Measurements from ENCODE around the gene MARCHF11. TPM values are rescaled to one million over a fixed set of nuclear protein-coding genes. Genes with fewer than 3 reads are reported as not detected.

MARCHF11 gene
- total and polyA plus RNA-seq, 2 experiments from 2014 or later: not detected

- no peak for DNase-seq
- H3K4me1 ChIP-seq (ENCODE audit: insufficient read depth): peaks cover 3% of the 10 kb centered on the region; the same call in 1 of the 2 replicates
- 30 to 38% methylated on average over 1 of the region's 1 CpG for WGBS, 2 experiments (ENCODE audit: low coverage in 1 of 2, low lambda C conversion rate in 2 of 2, missing lambda C conversion rate in 2 of 2)
- H3K9me3 ChIP-seq (ENCODE audit: low read depth): no peaks in the 10 kb centered on the region
- H3K36me3 ChIP-seq (ENCODE audit: low read depth): no peaks in the 10 kb centered on the region
- no peak overlapping the region for H2AFZ ChIP-seq
- no peak for TF ChIP-seq EZH2phosphoT487 (IDR thresholded peaks at IDR 0.05; ENCODE audit: insufficient read depth, low read depth)
- no peak for TF ChIP-seq EZH2 (IDR thresholded peaks at IDR 0.05; ENCODE audit: insufficient read depth, poor library complexity, severe bottlenecking)
- no peaks in the 10 kb centered on the region for H3K27me3 ChIP-seq (replicated peaks; ENCODE audit: insufficient read depth)
- H3K4me2 ChIP-seq (ENCODE audit: unreplicated experiment): no peak overlapping the region
- H3K27ac ChIP-seq: no peak overlapping the region
- H3K9me2 ChIP-seq (ENCODE audit: insufficient read depth): no peaks in the 10 kb centered on the region
- no peaks in the 10 kb centered on the region for H3K79me2 ChIP-seq (ENCODE audit: insufficient read depth)
- H3K9ac ChIP-seq: no peak overlapping the region
- in situ Hi-C loops (cut with MboI): no loop called here
- H3F3A ChIP-seq (ENCODE audit: insufficient read depth): no peaks in the 10 kb centered on the region
- H4K20me1 ChIP-seq (ENCODE audit: insufficient read depth): no peaks in the 10 kb centered on the region
- H3K4me3 ChIP-seq: no peak overlapping the region
Measured at GRCh38 chr5:16050414-16050813, 129.2 kb downstream of the MARCHF11 start.

- Histone ChIP-seq H3K27ac (no peak overlapping the region), H3K4me3 (no peak overlapping the region), H3K9me2 (ENCODE audit: insufficient read depth) (no peaks in the 10 kb centered on the region), H3K27me3 (replicated peaks; ENCODE audit: insufficient read depth) (no peaks in the 10 kb centered on the region), H4K20me1 (ENCODE audit: insufficient read depth) (no peaks in the 10 kb centered on the region), H3K4me1 (ENCODE audit: insufficient read depth) (peaks cover 3% of the 10 kb centered on the region; the same call in 1 of the 2 replicates), H3K79me2 (ENCODE audit: insufficient read depth) (no peaks in the 10 kb centered on the region), H3F3A (ENCODE audit: insufficient read depth) (no peaks in the 10 kb centered on the region), H3K4me2 (ENCODE audit: unreplicated experiment) (no peak overlapping the region), H3K9me3 (ENCODE audit: low read depth) (no peaks in the 10 kb centered on the region), H2AFZ (no peak overlapping the region), H3K36me3 (ENCODE audit: low read depth) (no peaks in the 10 kb centered on the region), H3K9ac (no peak overlapping the region)
- TF ChIP-seq EZH2phosphoT487 (IDR thresholded peaks at IDR 0.05; ENCODE audit: insufficient read depth, low read depth): no peak
- TF ChIP-seq EZH2 (IDR thresholded peaks at IDR 0.05; ENCODE audit: insufficient read depth, poor library complexity, severe bottlenecking): no peak
- no peak for DNase-seq
- WGBS, 2 experiments (ENCODE audit: low coverage in 1 of 2, low lambda C conversion rate in 2 of 2, missing lambda C conversion rate in 2 of 2): 67 to 75% methylated on average over 1 of the region's 1 CpG
- in situ Hi-C loops (cut with MboI): no loop called here
Measured at GRCh38 chr5:16049761-16050160, 129.8 kb downstream of the MARCHF11 start.

- TF ChIP-seq EZH2 (IDR thresholded peaks at IDR 0.05; ENCODE audit: insufficient read depth, poor library complexity, severe bottlenecking) (no peak), EZH2phosphoT487 (IDR thresholded peaks at IDR 0.05; ENCODE audit: insufficient read depth, low read depth) (no peak)
- in situ Hi-C loops (cut with MboI): no loop called here
- no peaks in the 10 kb centered on the region for H3F3A ChIP-seq (ENCODE audit: insufficient read depth)
- no peak overlapping the region for H2AFZ ChIP-seq
- no peak overlapping the region for H3K9ac ChIP-seq
- no peak overlapping the region for H3K4me2 ChIP-seq (ENCODE audit: unreplicated experiment)
- no peak overlapping the region for H3K27ac ChIP-seq
- H3K27me3 ChIP-seq (replicated peaks; ENCODE audit: insufficient read depth): no peaks in the 10 kb centered on the region; the same call in 1 of the 2 replicates
- DNase-seq: no peak
- H3K36me3 ChIP-seq (ENCODE audit: low read depth): no peaks in the 10 kb centered on the region
- no peaks in the 10 kb centered on the region for H4K20me1 ChIP-seq (ENCODE audit: insufficient read depth)
- H3K9me2 ChIP-seq (ENCODE audit: insufficient read depth): no peaks in the 10 kb centered on the region
- H3K9me3 ChIP-seq (ENCODE audit: low read depth): no peaks in the 10 kb centered on the region
- H3K79me2 ChIP-seq (ENCODE audit: insufficient read depth): no peaks in the 10 kb centered on the region
- peaks cover 3% of the 10 kb centered on the region; the same call in 1 of the 2 replicates for H3K4me1 ChIP-seq (ENCODE audit: insufficient read depth)
- no peak overlapping the region for H3K4me3 ChIP-seq
Measured at GRCh38 chr5:16048132-16048531, 131.5 kb downstream of the MARCHF11 start.

DNA sequence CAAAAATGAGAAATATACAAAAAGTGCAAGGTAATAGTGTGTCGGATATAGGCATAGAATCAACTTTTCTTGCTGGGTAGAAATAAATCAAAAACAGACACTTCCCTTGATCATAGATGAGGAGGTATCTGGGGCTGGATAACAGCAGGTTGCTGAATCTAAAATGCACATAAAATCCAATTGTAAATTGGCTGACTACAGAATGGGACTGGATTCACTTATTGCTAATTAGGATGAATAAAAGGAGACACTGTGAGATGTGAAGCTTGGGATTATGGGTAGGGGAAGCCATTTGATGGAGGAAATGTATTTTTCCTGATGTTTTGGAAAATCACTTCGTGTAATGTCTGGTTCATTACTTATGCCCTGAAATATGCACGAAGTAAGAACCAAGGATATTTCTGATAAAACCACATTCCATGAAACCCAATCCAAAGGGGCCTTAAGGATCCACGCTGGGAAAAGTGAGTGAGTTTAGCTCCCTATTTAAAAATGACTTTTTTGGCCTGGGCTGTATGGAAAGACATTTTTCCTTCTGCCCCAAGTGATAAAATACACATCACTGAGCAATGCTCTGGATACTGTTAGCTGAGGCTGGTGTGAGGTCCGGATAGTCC lies 136.1 kb downstream of the MARCHF11 start:
- Histone ChIP-seq H4K20me1 (ENCODE audit: insufficient read depth) (no peaks in the 10 kb centered on the region), H3K27ac (no peak overlapping the region), H3K9me3 (ENCODE audit: low read depth) (no peaks in the 10 kb centered on the region), H2AFZ (no peak overlapping the region), H3K4me1 (ENCODE audit: insufficient read depth) (no peaks in the 10 kb centered on the region), H3K79me2 (ENCODE audit: insufficient read depth) (no peaks in the 10 kb centered on the region), H3K27me3 (replicated peaks; ENCODE audit: insufficient read depth) (no peaks in the 10 kb centered on the region; the same call in 1 of the 2 replicates), H3F3A (ENCODE audit: insufficient read depth) (no peaks in the 10 kb centered on the region), H3K9ac (no peak overlapping the region), H3K4me2 (ENCODE audit: unreplicated experiment) (no peak overlapping the region), H3K9me2 (ENCODE audit: insufficient read depth) (no peaks in the 10 kb centered on the region), H3K36me3 (ENCODE audit: low read depth) (no peaks in the 10 kb centered on the region), H3K4me3 (no peak overlapping the region)
- in situ Hi-C loops (cut with MboI): no loop called here
- WGBS, 2 experiments (ENCODE audit: low coverage in 1 of 2, low lambda C conversion rate in 2 of 2, missing lambda C conversion rate in 2 of 2): 31 to 38% methylated on average over 5 of the region's 5 CpGs
- no peak for TF ChIP-seq EZH2 (IDR thresholded peaks at IDR 0.05; ENCODE audit: insufficient read depth, poor library complexity, severe bottlenecking)
- TF ChIP-seq EZH2phosphoT487 (IDR thresholded peaks at IDR 0.05; ENCODE audit: insufficient read depth, low read depth): no peak
- DNase-seq: no peak

All from GM23248 (cell line).